Measurements from ENCODE around the gene OSBP.
"Not testable (repeated sequence)": the region's sequence is repeated elsewhere in the genome, so short reads cannot be mapped to it uniquely, and the experiment has no call there.

Gene OSBP

GRCh38 chr11:59560290-59560701 is 55.3 kb downstream of the OSBP start:
- peak; percentile 71 for DNase-seq
- in situ Hi-C loops (cut with HindIII; ENCODE audit: low pct_ligation_motif_present, low pct_unique_long_range_greater_than_20kb, low sequenced_read_pairs) = no loop called here

- no peak for DNase-seq
- in situ Hi-C loops (cut with HindIII; ENCODE audit: low pct_ligation_motif_present, low pct_unique_long_range_greater_than_20kb, low sequenced_read_pairs) = no loop called here
These were observed 55.7 kb downstream of the OSBP start for GRCh38 chr11:59559886-59560285.

DNA sequence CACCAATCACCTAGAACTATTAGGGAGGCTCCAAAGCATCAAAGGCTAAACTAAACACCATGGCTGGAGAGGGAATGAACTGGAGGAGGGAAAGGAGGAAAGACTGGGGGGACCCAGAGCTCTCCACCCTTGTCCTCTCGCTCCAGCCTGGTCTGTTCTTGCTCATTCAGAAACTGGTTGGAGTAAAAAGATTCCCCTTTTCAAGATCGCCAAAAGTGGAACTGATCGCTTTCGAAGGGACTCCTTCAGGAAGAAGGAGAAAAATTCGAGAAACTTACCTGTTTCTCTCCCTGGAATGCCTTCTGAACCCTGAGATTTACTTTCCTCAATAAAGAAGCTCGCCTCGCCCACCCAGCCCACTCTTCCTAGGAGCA is 57.3 kb downstream of the OSBP start:
- no peak for DNase-seq
- in situ Hi-C loops (cut with HindIII; ENCODE audit: low pct_ligation_motif_present, low pct_unique_long_range_greater_than_20kb, low sequenced_read_pairs) = no loop called here

GRCh38 chr11:59556917-59557348 is 58.6 kb downstream of the OSBP start:
- in situ Hi-C loops (cut with HindIII; ENCODE audit: low pct_ligation_motif_present, low pct_unique_long_range_greater_than_20kb, low sequenced_read_pairs) = no loop called here
- DNase-seq = no peak

DNA sequence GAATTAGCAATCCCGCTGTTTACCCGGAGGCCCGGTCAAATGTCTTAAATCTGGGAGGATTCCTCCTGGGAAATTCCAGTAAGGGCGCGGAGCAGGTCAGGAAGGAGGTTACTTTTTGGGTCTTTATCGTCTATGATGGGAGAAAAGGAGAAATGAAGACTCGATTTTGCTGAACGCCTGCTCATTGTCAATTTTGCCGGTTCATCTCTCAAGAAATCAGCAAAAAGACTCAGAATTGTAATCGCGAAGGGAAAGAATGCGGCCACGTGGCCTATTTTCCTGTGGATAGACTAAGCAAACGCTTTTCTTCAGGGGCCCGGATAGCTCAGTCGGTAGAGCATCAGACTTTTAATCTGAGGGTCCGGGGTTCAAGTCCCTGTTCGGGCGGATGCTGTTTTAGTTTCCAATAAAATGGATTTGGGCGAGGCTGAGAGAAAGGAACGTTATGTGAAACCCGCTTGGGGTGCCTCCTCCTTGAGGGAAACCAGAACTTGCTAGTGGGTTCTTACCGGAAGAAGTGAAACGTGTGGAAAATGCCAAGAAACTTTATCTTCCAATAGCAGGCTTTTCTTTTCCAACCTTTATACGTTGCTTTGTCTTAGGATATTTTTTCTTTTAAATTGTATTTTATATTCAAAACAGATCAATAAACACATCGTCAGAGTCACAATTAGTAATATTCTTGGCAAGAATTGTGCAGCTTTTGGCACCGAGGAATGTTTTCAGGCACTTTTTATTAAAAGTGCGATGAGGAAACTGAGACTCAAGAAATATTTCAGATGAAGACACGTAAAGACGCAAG is 59.3 kb downstream of the OSBP start:
- in situ Hi-C loops (cut with HindIII; ENCODE audit: low pct_ligation_motif_present, low pct_unique_long_range_greater_than_20kb, low sequenced_read_pairs) = no loop called here
- DNase-seq = peak; percentile 49

GRCh38 chr11:59555601-59556114 is 59.9 kb downstream of the OSBP start:
- in situ Hi-C loops (cut with HindIII; ENCODE audit: low pct_ligation_motif_present, low pct_unique_long_range_greater_than_20kb, low sequenced_read_pairs) = no loop called here
- no peak for DNase-seq

GRCh38 chr11:59553323-59553722 is 62.3 kb downstream of the OSBP start:
- DNase-seq = no peak
- in situ Hi-C loops (cut with HindIII; ENCODE audit: low pct_ligation_motif_present, low pct_unique_long_range_greater_than_20kb, low sequenced_read_pairs) = no loop called here

- in situ Hi-C loops (cut with HindIII; ENCODE audit: low pct_ligation_motif_present, low pct_unique_long_range_greater_than_20kb, low sequenced_read_pairs) = no loop called here
These were observed 62.7 kb downstream of the OSBP start for GRCh38 chr11:59552844-59553243.

GRCh38 chr11:59551659-59552521 is 63.7 kb downstream of the OSBP start:
- DNase-seq = peak; percentile 76
- in situ Hi-C loops (cut with HindIII; ENCODE audit: low pct_ligation_motif_present, low pct_unique_long_range_greater_than_20kb, low sequenced_read_pairs) = no loop called here

More at GRCh38 chr11:59552844-59553243, 62.7 kb downstream of the OSBP start:
- no peak for DNase-seq

GRCh38 chr11:59550842-59551658 is 64.5 kb downstream of the OSBP start:
- in situ Hi-C loops (cut with HindIII; ENCODE audit: low pct_ligation_motif_present, low pct_unique_long_range_greater_than_20kb, low sequenced_read_pairs) = no loop called here
- DNase-seq = peak; percentile 88

- peak; percentile 90 for DNase-seq
- in situ Hi-C loops (cut with HindIII; ENCODE audit: low pct_ligation_motif_present, low pct_unique_long_range_greater_than_20kb, low sequenced_read_pairs) = no loop called here
These were observed 65.2 kb downstream of the OSBP start for GRCh38 chr11:59550368-59550841.

- in situ Hi-C loops (cut with HindIII; ENCODE audit: low pct_ligation_motif_present, low pct_unique_long_range_greater_than_20kb, low sequenced_read_pairs) = no loop called here
- no peak for DNase-seq
These were observed 67.3 kb downstream of the OSBP start for GRCh38 chr11:59548309-59548656.

GRCh38 chr11:59547605-59548308 is 67.8 kb downstream of the OSBP start:
- in situ Hi-C loops (cut with HindIII; ENCODE audit: low pct_ligation_motif_present, low pct_unique_long_range_greater_than_20kb, low sequenced_read_pairs); DNase-seq: not testable (repeated sequence)

DNA sequence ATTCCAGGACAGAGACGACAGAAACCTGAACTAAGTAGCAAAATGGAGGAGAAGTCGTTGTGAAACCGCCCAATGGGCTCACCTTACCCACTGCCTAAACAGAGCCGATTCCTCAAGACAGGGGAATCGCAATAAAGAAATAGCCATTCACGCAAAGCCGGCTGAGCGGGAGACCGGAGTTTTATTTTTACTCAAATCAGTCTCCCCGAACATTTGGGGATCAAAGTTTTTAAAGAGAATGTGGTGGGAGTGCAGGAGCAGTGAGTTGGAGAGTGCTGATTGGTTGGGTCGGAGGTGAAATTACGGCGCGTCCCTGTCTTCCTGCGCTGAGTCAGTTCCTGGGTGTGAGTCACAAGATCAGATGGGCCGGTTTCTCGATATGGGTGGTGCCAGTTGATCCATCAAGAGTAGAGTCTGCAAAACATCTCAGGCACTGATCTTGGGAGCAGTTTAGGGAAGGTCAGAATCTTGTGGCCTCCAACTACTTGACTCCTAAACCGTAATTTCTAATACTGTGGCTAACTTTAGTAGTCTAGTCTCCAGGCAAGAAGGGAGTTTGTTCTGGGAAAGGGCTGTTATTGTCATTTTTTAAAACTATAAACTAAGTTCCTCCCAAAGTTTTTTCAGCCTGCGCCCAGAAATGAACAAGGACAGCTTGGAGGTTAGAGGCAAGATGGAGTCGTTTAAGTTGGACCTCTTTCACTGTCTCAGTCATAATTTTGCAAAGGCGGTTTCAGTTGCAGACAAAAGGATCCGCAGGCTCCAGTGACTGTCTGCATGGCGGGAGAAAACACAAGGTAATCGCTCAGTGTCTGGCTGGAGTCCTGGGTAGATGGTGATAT is 70.2 kb downstream of the OSBP start:
- in situ Hi-C loops (cut with HindIII; ENCODE audit: low pct_ligation_motif_present, low pct_unique_long_range_greater_than_20kb, low sequenced_read_pairs) = no loop called here
- peak; percentile 78 for DNase-seq

DNA sequence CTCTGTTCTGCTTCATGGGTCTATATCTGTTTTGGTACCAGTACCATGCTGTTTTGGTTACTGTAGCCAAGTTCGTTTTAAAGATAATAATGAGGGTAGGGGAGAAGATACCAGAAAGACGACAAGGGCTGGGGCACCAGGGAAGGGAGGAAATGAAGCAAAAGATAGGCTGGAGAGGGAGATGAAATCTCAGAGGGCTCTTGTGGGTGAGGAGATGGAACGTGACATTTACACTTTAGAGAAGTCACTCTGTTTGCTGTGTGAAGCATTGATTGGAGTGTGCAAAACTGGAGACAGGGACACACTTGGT is 70.8 kb downstream of the OSBP start:
- no peak for DNase-seq
- in situ Hi-C loops (cut with HindIII; ENCODE audit: low pct_ligation_motif_present, low pct_unique_long_range_greater_than_20kb, low sequenced_read_pairs) = no loop called here

- DNase-seq; in situ Hi-C loops (cut with HindIII; ENCODE audit: low pct_ligation_motif_present, low pct_unique_long_range_greater_than_20kb, low sequenced_read_pairs): not testable (repeated sequence)
These were observed 71.9 kb downstream of the OSBP start for GRCh38 chr11:59543713-59544112.

GRCh38 chr11:59542142-59542810 is 73.3 kb downstream of the OSBP start:
- in situ Hi-C loops (cut with HindIII; ENCODE audit: low pct_ligation_motif_present, low pct_unique_long_range_greater_than_20kb, low sequenced_read_pairs) = no loop called here
- DNase-seq = no peak
